Panc1 (cell line): ENCODE results near the gene POLR1H. TPM values are rescaled to one million over a fixed set of nuclear protein-coding genes. Genes with fewer than 3 reads are reported as not detected.
A peak's percentile ranks its signal among the peaks of the same experiment; 100 is the strongest.

ENCODE experiments used
- ATAC-seq: fragments of 200-7000 bp; cut with Tn5 transposase; 2 replicates; pipeline ENCODE4 v1.9.1; 2020; ENCODE audit warnings: mild to moderate bottlenecking, moderate library complexity
- Bru-seq: library from RNA; stranded (reverse); fragments of 400-500 nt; gene quantifications from one replicate; lab custom pipeline; 2021; lab: Mats Ljungman, UMichigan
- BruChase-seq, 2 experiments: library from RNA; stranded (reverse); fragments of 400-500 nt; gene quantifications; one replicate each; lab custom pipeline; 2021; lab: Mats Ljungman, UMichigan
- BruUV-seq: library from RNA; stranded (reverse); fragments of 400-500 nt; replicated peaks from 2 replicates; lab custom pipeline; 2021; lab: Mats Ljungman, UMichigan
- CTCF ChIA-PET: fragments of 300-600 bp; sonication (Branson Sonifier 250); formaldehyde crosslinking; loops from one replicate; lab custom pipeline; 2022; ENCODE audit warnings: antibody characterized with exemption; lab: Charles Lee
- POLR2A ChIA-PET: fragments of 300-600 bp; sonication (Branson Sonifier 250); formaldehyde crosslinking; loops from one replicate; lab custom pipeline; 2022; ENCODE audit warnings: antibody characterized with exemption; lab: Charles Lee
- DNase-seq: peaks from one replicate; pipeline ENCODE4 v3.0.0-alpha.2; 2010; ENCODE audit warnings: low read depth, low spot score
- H3K27ac ChIP-seq: 2 replicates; pipeline ENCODE4 v1.5.1; 2011; ENCODE audit warnings: mild to moderate bottlenecking, low read length, inconsistent platforms
- H3K27me3 ChIP-seq: fragments of 200-500 bp; sonication (Bioruptor generic); 2 replicates; pipeline ENCODE4 v1.6.0; 2014; ENCODE audit warnings: low read length, inconsistent platforms; ENCODE audit not compliant: control insufficient read depth, insufficient read depth
- H3K36me3 ChIP-seq: fragments of 200-500 bp; sonication (Bioruptor generic); 2 replicates; pipeline ENCODE4 v1.5.1; 2014; ENCODE audit warnings: inconsistent platforms, mild to moderate bottlenecking, low read length, moderate library complexity; ENCODE audit not compliant: control insufficient read depth, insufficient read depth
- H3K4me1 ChIP-seq: 2 replicates; pipeline ENCODE4 v1.5.1; 2011; ENCODE audit warnings: inconsistent platforms, mild to moderate bottlenecking, low read length, moderate library complexity; ENCODE audit not compliant: control insufficient read depth, insufficient read depth
- H3K4me3 ChIP-seq, 2 experiments: 2 replicates each; pipeline ENCODE4 v1.5.1; 2011 to 2012; ENCODE audit warnings: low read depth in 2 of 2, low read length in 2 of 2, mild to moderate bottlenecking in 2 of 2, inconsistent platforms in 1 of 2, moderate library complexity in 1 of 2
- H3K9me3 ChIP-seq: fragments of 200-500 bp; sonication (Bioruptor generic); 2 replicates; pipeline ENCODE4 v1.5.1; 2014; ENCODE audit warnings: low read depth, mild to moderate bottlenecking, inconsistent platforms, low read length, moderate library complexity; ENCODE audit not compliant: control insufficient read depth, insufficient read depth
- CTCF ChIP-seq: fragments of 450-650 bp; IDR thresholded peaks from 2 replicates; pipeline ENCODE4 v1.5.1; 2017; ENCODE audit warnings: mild to moderate bottlenecking
- POLR2AphosphoS5 ChIP-seq: IDR thresholded peaks from 2 replicates; pipeline ENCODE4 v1.6.1; 2012; ENCODE audit warnings: mild to moderate bottlenecking, low read depth, low read length, moderate library complexity
- REST ChIP-seq, 2 experiments: IDR thresholded peaks; 2 replicates each; pipeline ENCODE4 v1.6.1; 2011 to 2012; ENCODE audit warnings: low read depth in 2 of 2, control low read depth in 1 of 2, low read length in 1 of 2, mild to moderate bottlenecking in 1 of 2, moderate library complexity in 1 of 2; ENCODE audit not compliant: insufficient read depth in 1 of 2
- SIN3A ChIP-seq: IDR thresholded peaks from 2 replicates; pipeline ENCODE4 v1.6.1; 2012; ENCODE audit warnings: low read depth, mild to moderate bottlenecking, low read length, moderate library complexity, borderline replicate concordance; ENCODE audit not compliant: insufficient read depth
- in situ Hi-C: cut with HindIII; loops from 2 replicates; pipeline ENCODE4 v1.10.0; 2016; ENCODE audit warnings: low sequenced_read_pairs, low pct_unique_long_range_greater_than_20kb
- intact Hi-C: fragments of 100-400 bp; cut with micrococcal nuclease; formaldehyde crosslinking; loops from one replicate; pipeline ENCODE4 v1.10.0; 2022; ENCODE audit not compliant: unreplicated experiment
- long read RNA-seq: library from polyadenylated mRNA; unstranded; transcript quantifications from one replicate; pipeline ENCODE4 v2.0.0, GENCODE V29; 2021; ENCODE audit not compliant: unreplicated experiment
- polyA plus RNA-seq: library from polyadenylated mRNA; unstranded; fragments of >200 nt; gene quantifications from one replicate; pipeline ENCODE4 v1.2.1, GENCODE V29; 2012; ENCODE audit warnings: missing spikeins; ENCODE audit not compliant: insufficient read length
- total RNA-seq: library from RNA; stranded (reverse); gene quantifications from one replicate; pipeline ENCODE4 v1.2.1, GENCODE V29; 2021; ENCODE audit not compliant: unreplicated experiment

Gene POLR1H
- total RNA-seq (24.9 TPM), Bru-seq, nascent RNA (percentile 69 among the genes with signal in this experiment), BruChase-seq, experiment 1, labeled RNA remaining after a 2-hour chase (percentile 71 among the genes with signal in this experiment), BruChase-seq, experiment 2, labeled RNA remaining after a 6-hour chase (percentile 73 among the genes with signal in this experiment)
- polyA plus RNA-seq, result 29.1 TPM
- long read RNA-seq, transcript ZNRD1-201 (4 exons, 864 nt), result major isoform, 15 of 19 reads
- long read RNA-seq, partial matches to known transcripts, result 1 of 19 reads
- long read RNA-seq, other reads (novel, unspliced or antisense), result 1 of 19 reads

- POLR2A ChIA-PET, result no interaction called here
- Histone ChIP-seq H3K4me1 (peaks cover 17% of the 10 kb centered on the region), H3K27ac (peak within 1 kb of the TSS; percentile 99), H3K36me3 (peaks cover 9% of the 10 kb centered on the region; the same call in 1 of the 2 replicates), H3K9me3 (no peaks in the 10 kb centered on the region), H3K27me3 (no peaks in the 10 kb centered on the region), H3K4me3 (peak within 1 kb of the TSS; percentile 98 to 100)
- TF ChIP-seq POLR2AphosphoS5, result peak; percentile 98
- no peak for TF ChIP-seq REST (IDR thresholded peaks at IDR 0.05; ENCODE audit: insufficient read depth in 1 of 2, low read depth in 2 of 2, low read length in 1 of 2)
- TF ChIP-seq SIN3A, result peak; percentile 95
- no peak for TF ChIP-seq CTCF
- in situ Hi-C loops (no loop called here), intact Hi-C loops (no loop called here)
- DNase-seq (peak; percentile 86), ATAC-seq (peak; percentile 98)
- no TSS peak for BruUV-seq
- CTCF ChIA-PET, result no interaction called here
Observed at GRCh38 chr6:30061092-30061857, at the start of gene POLR1H. Gene POLR1H (plus strand): TSS chr6:30061265. CDS start chr6:30061525, 260 bp downstream.

GRCh38 chr6:30013291-30013922 is 47.7 kb upstream of the POLR1H start:
- in situ Hi-C loops, result no loop called here
- intact Hi-C loops, result loop anchor here (1.0 kb wide), 1 partner anchor 165 kb away; no protein-coding TSS in a partner anchor
- CTCF ChIA-PET, result interaction anchor here (0.6 kb wide), 1 partner anchor 37 kb away, joined by 4 read pairs; no protein-coding TSS in a partner anchor
- H3K27ac ChIP-seq, result no peak overlapping the region
- no peaks in the 10 kb centered on the region for H3K27me3 ChIP-seq
- no peaks in the 10 kb centered on the region for H3K36me3 ChIP-seq
- ATAC-seq, result peak; percentile 75; the same call in 1 of the 2 replicates
- no TSS peak for BruUV-seq
- no peak for DNase-seq
- no peaks in the 10 kb centered on the region for H3K4me1 ChIP-seq
- POLR2A ChIA-PET, result no interaction called here
- TF ChIP-seq CTCF (peak; percentile 76), POLR2AphosphoS5 (no peak)
- no peaks in the 10 kb centered on the region for H3K9me3 ChIP-seq
- no peak overlapping the region for H3K4me3 ChIP-seq
